GM21526 (cell line): ENCODE results near the gene SKI.
A peak's percentile ranks its signal among the peaks of the same experiment; 100 is the strongest.

Experiments
- ATAC-seq: cut with Tn5 transposase; IDR thresholded peaks from one replicate; pipeline ENCODE4 v1.9.1; 2021; ENCODE audit warnings: moderate library complexity; ENCODE audit not compliant: unreplicated experiment, low FRiP score

Gene SKI

DNA sequence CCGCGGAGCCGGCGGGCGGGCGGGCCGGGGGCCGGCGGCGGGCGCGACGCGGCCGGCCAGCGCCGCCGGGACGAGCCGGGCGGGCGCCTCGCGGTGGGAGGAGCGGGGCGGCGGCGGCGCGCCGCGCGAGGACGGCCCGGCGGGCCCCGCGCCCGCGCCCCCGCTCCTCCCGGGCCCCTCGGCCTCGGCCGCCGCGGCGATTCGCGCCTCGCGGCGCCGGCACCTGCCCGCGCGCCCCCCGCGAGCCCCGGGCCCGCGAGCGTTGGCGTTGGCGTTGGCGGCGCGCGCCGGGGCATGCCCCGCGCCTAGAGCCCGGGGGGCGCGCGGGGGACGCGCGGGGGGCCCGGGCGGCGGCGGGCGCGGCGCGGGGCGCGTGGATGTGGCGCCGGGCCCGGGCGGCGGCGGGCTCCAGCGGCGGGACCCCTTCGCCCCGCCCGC is at the start of gene SKI:
SKI (plus strand) TSS at position 163 of the 438 bp plus-strand sequence. CDS start 448 bp downstream, outside the sequence.
- ATAC-seq: no peak

GRCh38 chr1:2178875-2179274 is 49.2 kb upstream of the SKI start:
- ATAC-seq: no peak

DNA sequence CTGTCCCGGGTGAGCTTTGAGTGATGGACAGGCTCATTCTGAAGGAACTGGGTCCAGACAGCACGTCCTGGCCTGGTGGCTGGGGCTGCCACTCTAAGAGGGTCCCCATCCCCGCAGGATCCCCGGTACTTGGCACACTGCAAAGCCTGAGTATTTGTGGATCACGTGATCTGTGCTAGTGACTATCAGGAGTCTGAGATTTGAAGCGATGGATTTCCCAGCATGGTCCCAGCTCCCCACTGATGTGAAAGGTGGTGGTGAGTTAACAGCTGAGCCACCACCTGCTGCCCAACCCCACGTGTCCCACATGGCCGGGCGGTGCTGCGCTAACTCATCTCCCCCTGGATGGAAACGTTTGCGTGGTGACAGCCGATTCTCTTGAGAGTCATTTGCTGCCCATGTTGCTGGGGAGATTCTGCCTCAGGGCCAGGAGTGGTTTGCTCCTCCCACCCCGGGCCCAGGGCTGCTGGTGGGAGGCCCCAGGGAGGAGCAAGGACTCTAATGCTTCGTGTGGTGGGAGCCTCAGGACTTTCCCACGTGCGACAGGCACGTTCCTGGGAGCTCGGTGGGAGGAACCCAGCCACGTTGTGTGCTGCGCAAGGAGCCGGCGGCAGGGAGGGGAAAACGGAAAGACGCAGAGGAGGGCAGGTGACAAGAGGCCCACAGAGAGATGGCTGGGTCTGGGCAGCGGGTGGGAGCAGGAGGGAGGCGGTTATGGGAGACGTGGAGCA is 48.7 kb upstream of the SKI start:
- no peak for ATAC-seq

GRCh38 chr1:2180297-2181245 is 47.5 kb upstream of the SKI start:
- ATAC-seq: no peak

DNA sequence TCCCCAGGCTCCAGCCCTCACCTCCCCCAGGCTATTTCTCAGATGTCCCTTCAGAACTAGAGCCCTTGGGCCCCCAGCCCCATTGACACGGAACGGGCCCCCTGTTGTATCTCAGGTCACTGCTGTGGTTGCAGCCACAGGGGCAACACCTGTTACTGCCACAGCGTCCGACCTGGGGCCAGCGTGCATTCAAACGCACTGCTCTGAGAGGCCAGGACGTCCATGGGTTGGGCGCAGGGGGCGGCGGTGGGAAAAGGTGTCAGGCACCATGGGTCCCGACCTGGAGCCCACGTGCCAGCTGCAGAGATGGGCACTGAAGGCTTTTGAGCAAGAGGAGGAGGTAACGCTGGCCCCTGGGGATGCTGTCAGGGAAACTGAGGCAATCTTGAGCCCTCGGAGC is 46.8 kb upstream of the SKI start:
- ATAC-seq: no peak

DNA sequence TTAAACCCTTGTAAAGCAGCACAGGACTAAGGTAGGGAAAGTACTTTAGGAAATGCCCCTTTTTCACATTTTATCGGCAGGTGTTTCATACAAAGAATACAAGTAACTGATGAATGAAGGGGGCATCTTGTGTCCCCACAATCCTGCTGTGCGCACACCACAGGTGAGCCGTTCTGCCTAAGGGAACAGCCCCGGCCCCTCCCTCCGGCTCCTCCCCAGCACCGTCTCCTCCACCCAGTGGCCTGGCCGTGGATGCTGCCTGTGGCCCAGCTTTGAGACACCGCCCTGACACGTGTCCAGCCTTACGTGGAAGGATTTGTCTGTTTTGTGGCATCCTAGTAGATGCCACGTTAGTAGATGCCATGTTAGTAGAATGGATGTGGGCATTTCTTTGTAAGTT is 46.4 kb upstream of the SKI start:
- no peak for ATAC-seq

- no peak for ATAC-seq
These were observed 45.7 kb upstream of the SKI start for GRCh38 chr1:2182376-2182775.

GRCh38 chr1:2183937-2184334 is 44.2 kb upstream of the SKI start:
- no peak for ATAC-seq

GRCh38 chr1:2184531-2184930 is 43.6 kb upstream of the SKI start:
- no peak for ATAC-seq

- ATAC-seq: no peak
These were observed 43.2 kb upstream of the SKI start for GRCh38 chr1:2184934-2185333.

- ATAC-seq: no peak
These were observed 42.0 kb upstream of the SKI start for GRCh38 chr1:2185880-2186855.

GRCh38 chr1:2186901-2187300 is 41.2 kb upstream of the SKI start:
- no peak for ATAC-seq

DNA sequence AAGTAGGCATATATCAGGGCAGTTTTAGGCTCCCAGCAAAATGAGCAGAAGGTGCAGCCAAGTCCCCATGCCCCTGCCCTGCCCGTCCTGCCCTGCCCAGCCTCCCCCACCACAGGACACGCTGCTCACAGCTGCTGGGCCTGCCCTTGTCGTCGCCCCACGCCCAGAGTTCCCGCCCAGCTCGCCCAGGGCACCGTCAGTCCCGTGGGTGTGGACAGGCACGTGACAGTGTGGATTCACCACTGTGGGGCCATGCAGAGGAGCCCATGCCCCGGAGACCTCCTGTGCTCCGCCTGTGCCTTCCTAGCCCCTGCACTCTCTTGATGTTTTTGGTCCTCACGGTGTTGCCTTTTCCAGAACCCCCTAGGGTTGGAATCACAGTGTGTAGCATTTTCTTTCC is 40.5 kb upstream of the SKI start:
- ATAC-seq: no peak

GRCh38 chr1:2188336-2188735 is 39.8 kb upstream of the SKI start:
- no peak for ATAC-seq

GRCh38 chr1:2189459-2190425 is 38.4 kb upstream of the SKI start:
- ATAC-seq: peak; percentile 42

GRCh38 chr1:2190491-2190976 is 37.6 kb upstream of the SKI start:
- no peak for ATAC-seq

DNA sequence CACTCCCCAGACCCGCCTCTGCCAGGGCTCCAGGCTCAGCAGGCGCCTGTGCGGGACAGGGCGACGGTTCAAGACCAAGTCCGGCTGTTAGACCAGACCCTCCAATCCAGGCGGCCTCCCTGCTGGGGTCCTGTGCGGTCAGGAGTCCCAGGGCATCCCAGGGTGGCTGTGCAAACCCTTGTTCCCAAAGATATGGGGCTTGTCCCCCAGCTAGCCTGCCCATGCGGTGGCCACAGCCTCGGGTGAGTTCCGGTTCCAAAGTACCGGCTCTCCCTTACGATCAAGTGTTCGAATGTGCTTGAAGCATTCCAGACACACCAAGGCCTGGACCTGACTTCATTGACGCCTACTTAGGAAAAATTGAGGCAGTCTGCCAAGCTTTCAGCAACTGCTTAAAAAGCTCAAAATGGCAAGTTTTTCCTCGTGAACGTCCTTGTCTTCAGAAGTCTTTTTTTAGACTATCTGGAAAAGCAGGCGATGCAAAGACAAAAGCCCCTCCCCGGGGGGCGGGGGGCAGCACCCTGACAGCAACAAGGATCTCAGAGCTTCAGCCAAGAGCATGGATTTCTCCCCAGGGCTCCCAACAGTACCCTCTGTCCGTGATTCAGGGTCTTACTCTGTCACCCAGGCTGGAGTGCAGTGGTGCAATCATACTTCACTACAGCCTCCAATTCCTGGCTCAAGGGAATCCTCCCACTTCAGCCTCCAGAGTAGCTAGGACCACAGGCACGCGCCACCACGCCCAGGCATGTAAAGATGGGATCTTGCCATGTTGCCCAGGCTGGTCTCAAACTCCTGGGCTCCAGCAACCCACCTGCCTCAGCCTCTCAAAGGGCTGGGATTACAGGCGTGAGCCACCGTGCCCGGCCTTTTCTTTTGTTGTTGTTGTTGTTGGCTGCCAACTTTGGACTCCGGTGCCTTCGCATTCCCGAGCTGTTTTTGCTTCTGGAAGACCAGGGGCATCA is 35.8 kb upstream of the SKI start:
- no peak for ATAC-seq
